Kidney capillary endothelial cell (primary cell): Measurements from ENCODE around the gene ROR1.
"Not testable (repeated sequence)": the region's sequence is repeated elsewhere in the genome, so short reads cannot be mapped to it uniquely, and the experiment has no call there.

Experiments
- DNase-seq: peaks from one replicate; pipeline ENCODE4 v3.0.0-alpha.2; 2018; ENCODE audit warnings: low spot score

Gene ROR1

GRCh38 chr1:64186138-64186897 is 412.5 kb downstream of the ROR1 start:
- DNase-seq = no peak

GRCh38 chr1:64186898-64187280 is 413.1 kb downstream of the ROR1 start:
- no peak for DNase-seq

GRCh38 chr1:64187646-64188045 is 413.8 kb downstream of the ROR1 start:
- DNase-seq = no peak

- DNase-seq = no peak
These were observed 418.5 kb downstream of the ROR1 start for GRCh38 chr1:64192290-64192689.

GRCh38 chr1:64194168-64195080 is 420.6 kb downstream of the ROR1 start:
- DNase-seq = no peak

- DNase-seq = no peak
These were observed 421.2 kb downstream of the ROR1 start for GRCh38 chr1:64195081-64195395.

GRCh38 chr1:64196074-64196870 is 422.5 kb downstream of the ROR1 start:
- no peak for DNase-seq

- no peak for DNase-seq
These were observed 423.3 kb downstream of the ROR1 start for GRCh38 chr1:64197076-64197475.

GRCh38 chr1:64199154-64199553 is 425.3 kb downstream of the ROR1 start:
- DNase-seq = peak; percentile 20

- DNase-seq = no peak
These were observed 426.2 kb downstream of the ROR1 start for GRCh38 chr1:64200064-64200463.

GRCh38 chr1:64203420-64203819 is 429.6 kb downstream of the ROR1 start, which contains the start of gene UBE2U:
Gene UBE2U, plus strand, starts transcription at chr1:64203623. Its CDS starts 428 bp downstream, at chr1:64204051.
- DNase-seq = no peak

- DNase-seq = no peak
These were observed 435.4 kb downstream of the ROR1 start for GRCh38 chr1:64209221-64209620.

- DNase-seq = no peak
These were observed 438.2 kb downstream of the ROR1 start for GRCh38 chr1:64212031-64212430.

GRCh38 chr1:64215576-64215975 is 441.8 kb downstream of the ROR1 start:
- no peak for DNase-seq

- DNase-seq = no peak
These were observed 446.4 kb downstream of the ROR1 start for GRCh38 chr1:64220241-64220640.

GRCh38 chr1:64223329-64224151 is 449.7 kb downstream of the ROR1 start:
- peak; percentile 18 for DNase-seq

- not testable (repeated sequence) for DNase-seq
These were observed 450.4 kb downstream of the ROR1 start for GRCh38 chr1:64224236-64224635.

GRCh38 chr1:64228167-64228957 is 454.5 kb downstream of the ROR1 start:
- DNase-seq = no peak

GRCh38 chr1:64229307-64229706 is 455.5 kb downstream of the ROR1 start:
- DNase-seq = no peak
